ENCODE results near the gene SIPA1L2. TPM values are rescaled to one million over a fixed set of nuclear protein-coding genes. Genes with fewer than 3 reads are reported as not detected.

SIPA1L2 gene
- total RNA-seq, 1 donor from 2014 or later, result 61.5 TPM

GRCh38 chr1:232597721-232598120, 32.2 kb downstream of the SIPA1L2 start:
- DNase-seq (ENCODE audit: low spot score), result no peak
- intact Hi-C loops (cut with DNase I), result no loop called here
- ATAC-seq, result peak; percentile 40

- DNase-seq (ENCODE audit: low spot score), result no peak
- intact Hi-C loops (cut with DNase I), result no loop called here
- no peak for ATAC-seq
These were observed 33.1 kb downstream of the SIPA1L2 start for GRCh38 chr1:232596666-232597303.

- ATAC-seq, result no peak
- intact Hi-C loops (cut with DNase I), result no loop called here
- no peak for DNase-seq (ENCODE audit: low spot score)
These were observed 34.9 kb downstream of the SIPA1L2 start for GRCh38 chr1:232594768-232595698.

- DNase-seq (ENCODE audit: low spot score), result no peak
- ATAC-seq, result peak; percentile 46
- intact Hi-C loops (cut with DNase I), result no loop called here
These were observed 36.0 kb downstream of the SIPA1L2 start for GRCh38 chr1:232593717-232594502.

GRCh38 chr1:232591344-232591743, 38.6 kb downstream of the SIPA1L2 start:
- ATAC-seq (no peak), DNase-seq (ENCODE audit: low spot score) (no peak)
- intact Hi-C loops (cut with DNase I), result no loop called here

- no peak for ATAC-seq
- intact Hi-C loops (cut with DNase I), result no loop called here
- DNase-seq (ENCODE audit: low spot score), result no peak
These were observed 39.2 kb downstream of the SIPA1L2 start for GRCh38 chr1:232590744-232591082.

- intact Hi-C loops (cut with DNase I), result no loop called here
- ATAC-seq (peak; percentile 53), DNase-seq (ENCODE audit: low spot score) (no peak)
These were observed 39.9 kb downstream of the SIPA1L2 start for GRCh38 chr1:232589812-232590743.

GRCh38 chr1:232589111-232589811, 40.7 kb downstream of the SIPA1L2 start:
- intact Hi-C loops (cut with DNase I), result no loop called here
- ATAC-seq, result no peak
- no peak for DNase-seq (ENCODE audit: low spot score)

- intact Hi-C loops (cut with DNase I), result no loop called here
- ATAC-seq, result no peak
- no peak for DNase-seq (ENCODE audit: low spot score)
These were observed 42.6 kb downstream of the SIPA1L2 start for GRCh38 chr1:232587141-232588008.

GRCh38 chr1:232586679-232587078, 43.3 kb downstream of the SIPA1L2 start:
- intact Hi-C loops (cut with DNase I), result no loop called here
- ATAC-seq (peak; percentile 74), DNase-seq (ENCODE audit: low spot score) (no peak)

- ATAC-seq (no peak), DNase-seq (ENCODE audit: low spot score) (no peak)
- intact Hi-C loops (cut with DNase I), result no loop called here
These were observed 44.4 kb downstream of the SIPA1L2 start for GRCh38 chr1:232585486-232585885.

GRCh38 chr1:232581932-232582331, 48.0 kb downstream of the SIPA1L2 start:
- no peak for ATAC-seq
- intact Hi-C loops (cut with DNase I), result no loop called here

More at GRCh38 chr1:232581932-232582331, 48.0 kb downstream of the SIPA1L2 start:
- DNase-seq (ENCODE audit: low spot score), result no peak

Other genes starting within 250 kb of the SIPA1L2 start
- gene MAP10, start 175.3 kb upstream of the SIPA1L2 start, total RNA-seq, result 2.3 TPM